NCI-H1092 treated with DMSO at 0.1 percent for 48 hours (cell line): ENCODE measurements around the gene SDHAF1.
A peak's percentile ranks its signal among the peaks of the same experiment; 100 is the strongest.
"Not testable (repeated sequence)": the region's sequence is repeated elsewhere in the genome, so short reads cannot be mapped to it uniquely, and the experiment has no call there.

Experiments
- DNase-seq: peaks from one replicate; lab custom pipeline; 2025; lab: John Stamatoyannopoulos, UW

SDHAF1 gene, protein sequence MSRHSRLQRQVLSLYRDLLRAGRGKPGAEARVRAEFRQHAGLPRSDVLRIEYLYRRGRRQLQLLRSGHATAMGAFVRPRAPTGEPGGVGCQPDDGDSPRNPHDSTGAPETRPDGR

DNA sequence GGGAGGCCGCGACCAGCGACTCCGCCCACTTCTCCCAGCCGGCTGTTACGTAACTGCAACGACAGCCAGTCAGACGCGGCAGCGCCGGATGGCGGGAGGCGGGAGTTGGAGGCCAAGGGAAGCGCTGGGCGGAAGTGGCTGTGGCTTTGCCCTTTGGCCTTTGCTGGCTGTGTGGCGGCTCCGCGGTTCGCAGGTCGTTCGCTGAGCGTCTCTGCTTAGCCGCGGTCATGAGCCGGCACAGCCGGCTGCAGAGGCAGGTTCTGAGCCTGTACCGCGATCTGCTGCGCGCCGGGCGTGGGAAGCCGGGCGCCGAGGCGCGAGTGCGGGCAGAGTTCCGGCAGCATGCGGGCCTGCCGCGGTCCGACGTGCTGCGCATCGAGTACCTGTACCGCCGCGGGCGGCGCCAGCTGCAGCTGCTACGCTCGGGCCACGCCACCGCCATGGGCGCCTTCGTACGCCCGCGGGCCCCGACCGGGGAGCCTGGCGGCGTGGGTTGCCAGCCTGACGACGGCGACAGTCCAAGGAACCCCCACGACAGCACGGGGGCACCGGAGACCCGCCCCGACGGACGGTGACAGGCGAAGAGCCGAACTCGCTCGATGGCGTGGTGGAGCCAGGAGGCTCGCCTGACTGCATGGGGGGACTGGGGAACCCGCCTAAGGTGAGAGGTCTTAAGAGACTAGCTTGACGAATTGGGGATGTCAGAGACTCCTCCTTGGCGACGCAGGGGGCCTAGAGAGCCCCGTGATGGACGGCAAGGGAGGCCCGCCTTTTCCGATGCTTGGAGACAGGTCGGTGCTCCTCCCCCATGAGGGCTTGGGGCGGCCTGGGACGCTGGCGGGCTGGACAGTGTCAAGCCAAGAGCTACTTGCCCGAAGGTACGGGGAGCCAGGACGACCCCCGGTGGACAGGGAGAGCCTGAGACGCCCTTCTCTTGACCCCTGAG is at the start of gene SDHAF1:
Gene SDHAF1, plus strand, starts transcription at position 141 of the 946 bp plus-strand sequence. Its CDS starts 87 bp downstream, at position 228.
- DNase-seq, result peak; percentile 91

GRCh38 chr19:35946203-35946602 is 48.8 kb upstream of the SDHAF1 start:
- no peak for DNase-seq

DNA sequence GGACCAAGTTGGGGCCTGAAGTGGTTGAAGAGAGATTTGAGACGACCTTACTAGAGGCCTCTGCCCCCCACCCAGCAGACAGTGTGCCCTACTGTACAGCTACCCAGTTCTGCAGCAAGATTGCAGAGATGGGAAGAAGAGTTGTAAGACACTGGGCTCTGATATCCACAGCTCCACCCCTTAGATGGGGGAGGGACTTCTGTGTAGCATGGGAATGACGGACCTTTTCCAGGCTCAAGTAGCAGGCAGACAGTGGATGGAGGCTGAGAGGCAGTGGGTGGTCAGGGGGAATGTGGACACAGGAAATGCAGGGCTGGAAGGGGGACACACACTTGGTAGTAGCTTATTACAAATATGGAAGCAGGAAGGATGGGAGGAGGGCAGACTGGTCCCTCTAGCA is 45.9 kb upstream of the SDHAF1 start:
- DNase-seq, result no peak

DNA sequence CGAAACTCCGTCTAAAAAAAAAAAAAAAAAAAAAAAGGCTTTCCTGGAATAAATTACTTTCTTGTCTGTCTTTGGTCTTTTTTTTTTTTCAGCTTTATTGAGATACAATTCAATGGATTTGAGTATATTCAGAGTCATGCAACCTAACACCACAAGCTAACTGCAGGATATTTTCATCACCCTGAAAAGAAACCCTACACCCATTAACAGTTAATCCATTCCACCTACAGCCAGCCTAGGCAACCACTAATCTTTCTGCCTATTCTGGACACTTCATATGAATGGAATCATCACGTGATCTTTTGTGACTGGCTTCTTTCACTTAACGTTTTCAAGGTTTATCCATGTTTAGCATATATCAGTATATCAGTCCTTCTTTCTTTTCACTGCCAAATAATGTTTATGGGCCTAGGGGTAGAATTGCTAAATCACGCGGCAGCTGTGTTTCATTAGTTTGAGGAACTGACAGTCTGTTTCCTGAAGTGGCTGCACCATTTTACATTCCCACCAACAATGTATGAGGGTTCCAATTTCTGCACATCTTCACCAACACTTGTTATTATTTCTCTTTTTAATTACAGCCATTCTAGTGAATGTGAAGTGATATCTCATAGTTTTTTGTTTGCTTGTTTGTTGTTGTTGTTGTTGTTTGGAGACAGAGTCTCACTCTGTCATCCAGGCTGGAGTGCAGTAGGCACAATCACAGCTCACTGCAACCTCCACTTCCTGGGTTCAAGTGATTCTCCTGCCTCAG is 38.9 kb upstream of the SDHAF1 start:
- no peak for DNase-seq

- not testable (repeated sequence) for DNase-seq
These were observed 37.6 kb upstream of the SDHAF1 start for GRCh38 chr19:35957411-35957810.

GRCh38 chr19:35958660-35959039 is 36.3 kb upstream of the SDHAF1 start:
- no peak for DNase-seq

GRCh38 chr19:35959040-35959967 is 35.7 kb upstream of the SDHAF1 start:
- no peak for DNase-seq

DNA sequence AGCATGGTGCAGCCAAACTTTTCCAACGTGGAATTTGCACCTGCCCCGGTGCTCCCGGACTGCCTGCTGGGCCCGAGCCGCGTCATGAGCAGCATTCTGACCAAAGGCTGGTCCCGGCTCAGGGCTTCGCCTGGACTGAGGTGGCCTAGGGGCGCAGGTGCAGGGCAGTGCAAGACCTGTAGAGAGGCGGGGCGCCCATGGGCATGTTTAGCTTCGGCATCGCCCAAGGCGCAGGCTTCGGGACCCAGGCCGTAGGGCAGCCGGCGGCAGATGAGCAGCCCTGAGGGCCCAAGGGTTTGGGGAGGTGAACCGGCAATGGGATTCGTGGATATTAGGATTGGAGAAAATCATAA is 35.0 kb upstream of the SDHAF1 start:
- DNase-seq, result no peak

- DNase-seq, result no peak
These were observed 34.5 kb upstream of the SDHAF1 start for GRCh38 chr19:35960432-35960972.

GRCh38 chr19:35963514-35963913 is 31.5 kb upstream of the SDHAF1 start:
- no peak for DNase-seq

DNA sequence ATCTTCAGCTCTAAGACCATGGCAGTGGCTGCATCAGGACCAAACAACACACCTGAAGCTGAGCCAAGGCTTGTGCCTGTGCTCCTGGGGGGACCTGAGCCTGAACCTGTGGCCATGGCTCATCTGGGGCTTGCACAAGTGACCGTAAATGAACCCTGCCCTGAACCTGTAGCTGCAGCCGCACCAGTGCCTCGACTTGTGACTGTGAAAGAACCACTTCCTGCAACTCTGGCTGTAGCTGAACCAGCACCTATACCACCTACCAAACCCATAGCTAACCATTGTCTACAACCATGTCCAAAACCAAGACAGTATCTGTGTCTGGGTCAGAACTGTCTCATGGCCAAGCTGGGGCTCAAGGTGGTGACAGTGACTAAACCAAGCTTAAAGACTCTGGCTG is 28.2 kb upstream of the SDHAF1 start:
- DNase-seq, result no peak

- DNase-seq, result no peak
These were observed 21.5 kb upstream of the SDHAF1 start for GRCh38 chr19:35973487-35973886.

- DNase-seq, result no peak
These were observed 19.3 kb upstream of the SDHAF1 start for GRCh38 chr19:35975608-35976214.

- DNase-seq, result no peak
These were observed 17.4 kb upstream of the SDHAF1 start for GRCh38 chr19:35977446-35978222.

GRCh38 chr19:35978271-35978670 is 16.7 kb upstream of the SDHAF1 start:
- DNase-seq, result no peak

- no peak for DNase-seq
These were observed 16.1 kb upstream of the SDHAF1 start for GRCh38 chr19:35978832-35979365.

DNA sequence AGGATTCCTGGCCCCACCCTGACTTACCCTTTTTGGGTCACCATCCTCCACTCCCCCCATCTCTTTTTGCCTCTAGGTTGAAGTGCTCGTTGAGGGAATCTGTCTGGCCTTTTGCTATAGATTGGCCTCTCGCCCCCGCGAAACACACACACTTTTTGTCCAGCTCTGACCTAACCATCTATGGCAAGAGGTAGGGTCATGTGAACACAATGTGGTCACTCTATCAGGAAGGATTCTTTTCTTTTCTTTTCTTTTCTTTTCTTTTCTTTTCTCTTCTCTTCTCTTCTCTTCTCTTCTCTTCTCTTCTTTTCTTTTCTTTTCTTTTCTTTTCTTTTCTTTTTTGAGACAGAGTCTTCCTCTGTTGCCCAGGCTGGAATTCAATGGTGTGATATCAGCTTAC is 14.0 kb upstream of the SDHAF1 start:
- not testable (repeated sequence) for DNase-seq

DNA sequence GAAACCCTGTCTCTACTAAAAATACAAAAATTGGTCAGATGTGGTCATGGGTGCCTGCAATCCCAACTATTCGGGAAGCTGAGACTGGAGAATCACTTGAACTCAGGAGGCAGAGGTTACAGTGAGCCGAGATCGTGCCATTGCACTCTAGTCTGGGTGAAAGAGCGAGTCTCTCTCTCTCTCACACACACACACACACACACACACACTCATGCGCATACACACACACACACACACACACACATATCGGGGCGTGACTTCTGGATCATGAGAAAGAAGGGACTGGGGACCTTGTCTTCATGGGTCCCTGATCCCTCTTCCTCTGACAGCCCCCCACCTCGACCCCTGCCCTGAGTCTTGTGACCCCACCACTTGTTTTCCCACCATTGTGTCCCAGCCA is 11.8 kb upstream of the SDHAF1 start:
- DNase-seq, result no peak

- DNase-seq, result no peak
These were observed 8.9 kb upstream of the SDHAF1 start for GRCh38 chr19:35986111-35986510.
